Measurements from ENCODE around the gene CAMTA1.

GRCh38 chr1:7322283-7322785 lies 537.1 kb downstream of the CAMTA1 start:
- TF ChIP-seq, protein P1, sequence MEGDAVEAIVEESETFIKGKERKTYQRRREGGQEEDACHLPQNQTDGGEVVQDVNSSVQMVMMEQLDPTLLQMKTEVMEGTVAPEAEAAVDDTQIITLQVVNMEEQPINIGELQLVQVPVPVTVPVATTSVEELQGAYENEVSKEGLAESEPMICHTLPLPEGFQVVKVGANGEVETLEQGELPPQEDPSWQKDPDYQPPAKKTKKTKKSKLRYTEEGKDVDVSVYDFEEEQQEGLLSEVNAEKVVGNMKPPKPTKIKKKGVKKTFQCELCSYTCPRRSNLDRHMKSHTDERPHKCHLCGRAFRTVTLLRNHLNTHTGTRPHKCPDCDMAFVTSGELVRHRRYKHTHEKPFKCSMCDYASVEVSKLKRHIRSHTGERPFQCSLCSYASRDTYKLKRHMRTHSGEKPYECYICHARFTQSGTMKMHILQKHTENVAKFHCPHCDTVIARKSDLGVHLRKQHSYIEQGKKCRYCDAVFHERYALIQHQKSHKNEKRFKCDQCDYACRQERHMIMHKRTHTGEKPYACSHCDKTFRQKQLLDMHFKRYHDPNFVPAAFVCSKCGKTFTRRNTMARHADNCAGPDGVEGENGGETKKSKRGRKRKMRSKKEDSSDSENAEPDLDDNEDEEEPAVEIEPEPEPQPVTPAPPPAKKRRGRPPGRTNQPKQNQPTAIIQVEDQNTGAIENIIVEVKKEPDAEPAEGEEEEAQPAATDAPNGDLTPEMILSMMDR (IDR thresholded peaks at IDR 0.05): no peak
- TF ChIP-seq MAX (IDR thresholded peaks at IDR 0.05; ENCODE audit: low read depth): no peak
- no peak for TF ChIP-seq MXI1 (IDR thresholded peaks at IDR 0.05; ENCODE audit: low read depth, low read length)
